HUDEP-2 (cell line): ENCODE results near the gene IL21R.
A peak's percentile ranks its signal among the peaks of the same experiment; 100 is the strongest.
"Not testable (repeated sequence)": the region's sequence is repeated elsewhere in the genome, so short reads cannot be mapped to it uniquely, and the experiment has no call there.

Experiments
- DNase-seq, 76 experiments: peaks; one replicate each; lab custom pipeline; 2025; ENCODE audit not compliant: unreplicated experiment in 76 of 76; lab: John Stamatoyannopoulos, UW

The IL21R gene

DNA sequence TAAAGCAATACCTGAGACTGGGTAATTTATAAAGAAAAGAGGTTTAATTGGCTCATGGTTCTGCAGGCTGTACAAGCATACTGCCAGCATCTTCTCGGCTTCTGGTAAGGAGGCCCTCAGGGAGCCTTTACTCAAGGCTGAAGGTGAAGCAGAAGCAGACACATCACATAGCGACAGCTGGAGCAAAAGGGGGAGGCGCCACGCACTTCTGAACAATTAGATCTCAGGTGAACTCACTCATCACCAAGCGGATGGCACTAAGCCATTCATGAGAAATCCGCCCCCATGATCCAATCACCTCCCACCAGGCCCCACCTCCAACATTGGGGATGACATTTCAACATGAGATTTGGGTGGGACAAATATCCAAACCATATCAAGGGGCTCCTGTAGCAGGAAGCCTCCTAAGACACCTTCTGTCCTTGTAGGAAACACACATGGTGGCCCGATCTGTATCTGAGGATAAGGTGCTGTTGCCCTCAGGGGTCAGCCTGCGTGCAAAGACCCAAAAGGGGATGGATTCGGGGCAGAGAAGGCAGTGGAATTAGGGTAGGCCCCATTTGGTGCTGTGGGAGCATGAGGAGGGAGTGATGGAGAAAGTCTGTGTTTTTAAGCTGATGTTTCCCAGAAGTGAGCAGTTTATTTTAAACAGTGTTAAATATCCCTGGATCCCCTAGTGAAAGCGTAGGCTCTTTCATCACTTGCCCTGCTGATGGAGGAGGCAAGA, 23.0 kb downstream of the IL21R start:
- DNase-seq = no peak

GRCh38 chr16:27425961-27426360, 24.0 kb downstream of the IL21R start:
- no peak for DNase-seq

- peak in 9 of 76 experiments; percentile 2 to 27 (median 10) for DNase-seq
These were observed 24.7 kb downstream of the IL21R start for GRCh38 chr16:27426423-27427408.

DNA sequence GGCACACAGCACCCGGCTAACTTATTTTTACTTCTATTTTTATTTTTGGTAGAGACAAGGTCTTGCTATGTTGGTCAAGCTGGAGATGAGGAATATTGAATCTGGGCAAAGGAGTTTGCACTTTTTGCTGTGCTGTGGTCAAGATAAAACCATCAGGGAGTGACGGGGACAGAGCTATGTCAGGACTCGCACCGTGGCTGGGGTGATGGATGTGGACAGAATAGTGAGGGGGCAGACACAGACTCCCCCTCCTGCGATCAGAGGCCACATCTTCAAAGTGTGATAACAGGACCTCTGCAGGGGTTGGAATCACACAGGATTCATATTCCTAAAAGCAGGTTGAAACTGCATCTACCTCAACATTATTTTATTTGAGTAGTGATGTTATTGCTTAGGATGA, 25.6 kb downstream of the IL21R start:
- no peak for DNase-seq

GRCh38 chr16:27428026-27428785, 26.2 kb downstream of the IL21R start:
- DNase-seq = peak in 1 of 76 experiments; percentile 10

GRCh38 chr16:27429330-27429871, 27.4 kb downstream of the IL21R start:
- no peak for DNase-seq

DNA sequence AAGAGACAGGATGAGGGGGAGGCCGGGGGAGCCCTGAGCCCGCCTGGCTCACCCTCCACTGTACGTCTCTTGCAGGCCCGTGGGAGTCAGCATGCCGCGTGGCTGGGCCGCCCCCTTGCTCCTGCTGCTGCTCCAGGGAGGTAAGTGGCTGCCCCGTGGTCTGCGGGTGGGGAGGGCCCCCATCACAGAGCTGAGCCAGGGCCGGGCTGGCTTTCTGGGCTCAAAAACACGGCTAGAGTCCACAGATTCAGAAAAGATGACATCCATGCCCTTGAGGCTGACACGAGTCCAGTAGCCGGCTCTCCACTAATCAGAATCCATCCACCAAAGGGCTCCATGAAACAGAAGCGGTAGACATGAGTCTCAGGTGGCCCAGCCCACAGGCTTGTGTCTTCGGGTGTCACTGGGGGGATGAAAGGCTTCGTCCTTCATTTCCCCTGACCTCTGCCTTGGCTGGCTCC, 28.0 kb downstream of the IL21R start:
- no peak for DNase-seq

GRCh38 chr16:27430512-27430911, 28.5 kb downstream of the IL21R start:
- no peak for DNase-seq

- peak in 11 of 76 experiments; percentile 8 to 44 (median 18) for DNase-seq
These were observed 29.0 kb downstream of the IL21R start for GRCh38 chr16:27430923-27431484.

DNA sequence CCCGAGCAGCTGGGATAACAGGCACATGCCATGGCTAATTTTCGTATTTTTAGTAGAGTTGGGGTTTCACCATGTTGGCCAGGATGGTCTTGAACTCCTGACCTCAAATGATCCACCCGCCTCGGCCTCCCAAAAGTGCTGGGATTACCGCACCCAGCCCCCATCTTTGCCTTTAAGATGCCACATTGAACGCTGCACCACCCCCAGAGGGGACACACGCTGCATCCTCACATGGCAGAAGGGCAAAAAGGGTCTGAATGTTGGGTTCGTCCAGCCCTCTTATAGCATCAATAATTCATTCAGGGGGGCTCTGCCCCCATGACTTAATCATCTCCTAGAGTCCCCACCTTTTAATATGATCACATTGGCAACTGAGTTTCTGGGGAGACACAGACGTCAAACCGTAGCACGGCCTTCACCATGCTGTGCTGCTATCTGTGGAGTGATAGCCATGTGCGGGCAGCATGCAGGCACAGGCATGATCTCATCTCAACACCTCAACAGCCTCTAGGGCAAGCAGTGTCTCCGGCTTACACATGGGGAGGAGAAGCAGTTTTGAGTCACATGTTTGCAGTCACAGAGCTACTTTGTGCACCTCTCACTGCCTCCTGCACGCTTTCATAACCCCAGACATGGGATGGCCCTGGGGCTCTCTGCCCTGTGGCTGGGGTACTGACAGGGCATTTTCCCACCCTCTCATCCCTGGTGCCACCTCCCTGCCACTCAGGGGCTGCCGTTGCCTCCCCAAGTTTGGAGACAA, 30.0 kb downstream of the IL21R start:
- DNase-seq = no peak

DNA sequence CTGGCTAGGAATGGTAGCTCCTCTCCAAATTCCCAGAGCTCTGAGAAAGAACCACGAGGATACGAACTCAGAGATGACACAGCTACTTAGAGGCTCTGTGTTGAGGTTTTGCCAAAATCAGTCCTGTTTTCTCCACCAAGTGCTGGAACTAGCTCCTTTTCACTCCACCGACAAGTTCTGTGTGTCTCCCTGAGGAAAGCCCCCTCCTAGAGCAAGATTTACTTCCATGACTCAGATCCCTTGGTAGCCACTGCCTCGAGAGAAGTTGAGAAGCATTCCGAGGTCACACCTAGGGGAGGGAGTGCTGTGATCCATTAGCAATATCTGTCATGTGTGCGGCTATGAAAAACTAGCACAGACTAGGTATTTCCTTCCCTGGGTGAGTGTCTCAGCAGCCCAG, 30.6 kb downstream of the IL21R start:
- DNase-seq = no peak

DNA sequence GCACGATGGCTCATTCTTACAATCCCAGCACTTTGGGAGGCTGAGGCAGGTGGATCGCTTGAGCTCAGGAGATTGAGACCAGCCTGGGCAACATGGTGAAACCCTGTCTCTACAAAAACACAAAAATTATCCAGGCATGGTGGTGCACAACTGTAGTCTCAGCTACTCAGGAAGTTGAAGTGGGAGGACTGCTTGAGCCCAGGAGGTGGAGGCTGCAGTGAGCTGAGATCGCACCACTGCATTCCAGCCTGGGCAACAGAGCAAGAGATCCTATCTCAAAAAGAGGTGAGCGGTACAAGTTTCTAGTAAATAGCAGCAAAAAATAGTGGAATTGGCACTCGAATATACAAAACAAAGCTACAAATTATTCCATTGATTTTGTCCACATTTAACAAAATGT, 31.2 kb downstream of the IL21R start:
- not testable (repeated sequence) for DNase-seq

DNA sequence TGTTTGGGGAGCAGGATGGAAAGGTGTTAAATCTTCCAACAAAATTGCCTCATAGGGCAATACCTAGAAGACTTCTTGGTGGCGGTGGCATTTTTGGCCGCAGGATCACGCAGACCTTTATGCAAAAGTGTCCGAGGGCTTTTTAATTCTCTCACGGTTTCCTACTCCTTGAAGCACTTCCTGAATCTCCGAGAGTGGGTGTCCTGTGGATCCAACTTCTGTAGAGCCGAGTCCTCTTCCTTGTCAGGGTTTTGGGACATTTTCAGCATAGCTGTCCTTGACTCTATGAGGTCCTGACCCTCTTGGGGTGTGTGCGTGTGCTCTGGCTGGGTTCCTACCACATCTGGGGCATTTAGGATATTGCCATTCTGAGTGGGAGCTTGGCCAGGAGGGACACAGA, 31.7 kb downstream of the IL21R start:
- no peak for DNase-seq

DNA sequence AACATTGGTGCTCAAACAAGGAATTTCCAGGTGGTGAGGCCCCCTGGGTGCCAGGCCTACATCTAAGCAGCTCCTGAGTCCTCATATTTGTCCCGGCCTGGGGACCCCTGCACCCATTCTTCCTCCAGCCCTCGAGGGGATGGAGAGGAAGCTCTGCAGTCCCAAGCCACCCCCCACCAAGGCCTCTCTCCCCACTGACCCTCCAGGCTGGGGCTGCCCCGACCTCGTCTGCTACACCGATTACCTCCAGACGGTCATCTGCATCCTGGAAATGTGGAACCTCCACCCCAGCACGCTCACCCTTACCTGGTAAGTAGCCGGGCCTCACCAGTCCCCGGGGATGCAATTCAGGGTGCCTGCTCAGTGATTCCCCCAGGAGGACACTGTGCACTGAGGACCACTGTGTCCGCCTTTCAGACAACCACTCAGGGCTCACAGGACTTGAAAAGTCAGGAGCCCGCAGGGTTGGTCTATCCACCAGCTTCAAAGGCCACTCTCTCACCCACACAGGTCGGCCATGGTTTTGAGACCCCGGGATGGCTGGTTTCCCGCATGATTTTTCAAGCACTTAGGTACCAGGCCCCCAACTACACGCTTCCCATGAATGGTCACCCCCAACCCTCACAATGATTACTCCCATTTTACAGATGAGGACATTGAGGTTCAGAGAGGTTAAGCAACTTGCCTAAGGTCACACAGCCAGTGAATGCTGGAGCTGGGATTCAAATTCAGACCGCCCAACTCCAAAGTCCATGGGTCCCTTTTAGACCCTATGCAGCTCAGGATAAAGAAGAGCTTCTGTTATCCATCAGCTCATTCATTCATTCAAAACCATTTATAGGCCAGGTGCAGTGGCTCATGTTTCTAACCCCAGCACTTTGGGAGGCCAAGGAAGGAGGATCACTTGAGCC, 32.4 kb downstream of the IL21R start:
- DNase-seq = no peak

- not testable (repeated sequence) for DNase-seq
These were observed 33.2 kb downstream of the IL21R start for GRCh38 chr16:27435146-27435545.

- DNase-seq = no peak
These were observed 34.1 kb downstream of the IL21R start for GRCh38 chr16:27436065-27436464.

DNA sequence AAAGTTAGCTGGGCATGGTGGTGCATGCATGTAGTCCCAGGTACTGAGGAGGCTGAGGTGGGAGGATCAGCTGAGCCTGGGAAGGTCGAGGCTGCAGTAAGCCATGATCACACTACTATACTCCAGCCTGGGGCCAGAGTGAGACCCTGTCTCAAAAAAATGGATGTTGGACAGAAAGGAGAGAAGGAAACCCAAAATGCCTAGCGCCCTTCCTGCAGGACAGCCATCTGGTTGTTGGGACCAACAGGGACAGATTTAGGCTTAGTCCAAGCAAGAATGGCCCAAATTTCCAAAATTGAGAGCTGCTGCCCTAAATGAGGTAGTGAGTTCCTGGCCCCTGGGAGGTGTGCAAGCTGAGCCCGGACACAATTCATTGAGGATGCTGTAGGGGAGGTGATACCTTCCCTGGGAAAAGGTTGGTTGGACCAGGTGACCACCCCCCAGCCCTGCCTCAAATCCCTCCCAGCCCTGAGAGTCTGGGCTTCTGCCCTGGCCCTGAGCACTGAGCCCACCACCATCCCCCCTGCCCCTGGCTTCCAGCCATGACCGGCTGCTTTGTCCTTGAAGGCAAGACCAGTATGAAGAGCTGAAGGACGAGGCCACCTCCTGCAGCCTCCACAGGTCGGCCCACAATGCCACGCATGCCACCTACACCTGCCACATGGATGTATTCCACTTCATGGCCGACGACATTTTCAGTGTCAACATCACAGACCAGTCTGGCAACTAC, 35.1 kb downstream of the IL21R start:
- no peak for DNase-seq

GRCh38 chr16:27437946-27438345, 36.0 kb downstream of the IL21R start:
- DNase-seq = no peak
